NCI-H146 treated with DMSO at 0.1 percent for 48 hours (cell line): ENCODE results near the gene PIK3R6.
A peak's percentile ranks its signal among the peaks of the same experiment; 100 is the strongest.
"Not testable (repeated sequence)": the region's sequence is repeated elsewhere in the genome, so short reads cannot be mapped to it uniquely, and the experiment has no call there.

Experiments
- DNase-seq: peaks from one replicate; lab custom pipeline; 2025; ENCODE audit not compliant: unreplicated experiment; lab: John Stamatoyannopoulos, UW

The PIK3R6 gene

GRCh38 chr17:8856205-8856603 is 11.3 kb downstream of the PIK3R6 start:
- not testable (repeated sequence) for DNase-seq

GRCh38 chr17:8855477-8856204 is 11.8 kb downstream of the PIK3R6 start:
- no peak for DNase-seq

- no peak for DNase-seq
Measured at GRCh38 chr17:8851600-8851999, 15.9 kb downstream of the PIK3R6 start.

GRCh38 chr17:8849311-8850041 is 18.0 kb downstream of the PIK3R6 start:
- DNase-seq: no peak

GRCh38 chr17:8847891-8848290 is 19.6 kb downstream of the PIK3R6 start:
- DNase-seq: no peak

- DNase-seq: no peak
Measured at GRCh38 chr17:8846768-8847211, 20.7 kb downstream of the PIK3R6 start.

GRCh38 chr17:8844229-8845218 is 22.9 kb downstream of the PIK3R6 start:
- DNase-seq: no peak

- DNase-seq: no peak
Measured at GRCh38 chr17:8843344-8843743, 24.1 kb downstream of the PIK3R6 start.

GRCh38 chr17:8841844-8842243 is 25.6 kb downstream of the PIK3R6 start:
- DNase-seq: peak; percentile 26

- DNase-seq: no peak
Measured at GRCh38 chr17:8839410-8839935, 28.0 kb downstream of the PIK3R6 start.

GRCh38 chr17:8838551-8839095 is 28.9 kb downstream of the PIK3R6 start:
- DNase-seq: no peak

- DNase-seq: no peak
Measured at GRCh38 chr17:8837563-8838075, 29.9 kb downstream of the PIK3R6 start.

- DNase-seq: no peak
Measured at GRCh38 chr17:8836821-8837562, 30.5 kb downstream of the PIK3R6 start.

GRCh38 chr17:8835631-8836364 is 31.7 kb downstream of the PIK3R6 start:
- no peak for DNase-seq

GRCh38 chr17:8835106-8835505 is 32.4 kb downstream of the PIK3R6 start:
- no peak for DNase-seq

- DNase-seq: peak; percentile 7
Measured at GRCh38 chr17:8832711-8833352, 34.6 kb downstream of the PIK3R6 start.

- no peak for DNase-seq
Measured at GRCh38 chr17:8831234-8831849, 36.1 kb downstream of the PIK3R6 start.

- DNase-seq: no peak
Measured at GRCh38 chr17:8830141-8830540, 37.3 kb downstream of the PIK3R6 start.
